Stomach (tissue), 9 donors: ENCODE measurements around the gene FCN1. TPM values are rescaled to one million over a fixed set of nuclear protein-coding genes. Genes with fewer than 3 reads are reported as not detected.

ENCODE experiments used
- DNase-seq, 2 donors: peaks; one replicate each; pipeline versions ENCODE4 v3.0.0 to v3.0.0-alpha.2; 2013 to 2019
- H3K27ac ChIP-seq, 5 donors: fragments of 200-600 bp in 4 of 5; sonication (generic) in 4 of 5; one replicate each; pipeline ENCODE4 v1.5.1; 2013 to 2019; ENCODE audit warnings: mild to moderate bottlenecking in 1 of 5, moderate library complexity in 1 of 5
- H3K27me3 ChIP-seq, 3 donors: fragments of 200-600 bp; sonication (generic); one replicate each; pipeline ENCODE4 v1.5.1; 2017 to 2019; ENCODE audit warnings: mixed run types in 1 of 3
- H3K36me3 ChIP-seq, 4 donors: fragments of 200-600 bp; sonication (generic); 1 replicate in 3 of 4; 2 replicates in 1 of 4; pipeline ENCODE4 v1.5.1; 2016 to 2019
- H3K4me1 ChIP-seq, 4 donors: fragments of 200-600 bp; sonication (generic); one replicate each; pipeline ENCODE4 v1.5.1; 2016 to 2019
- H3K4me3 ChIP-seq, 4 donors: fragments of 200-600 bp; sonication (generic) in 3 of 4; one replicate each; pipeline ENCODE4 v1.5.1; 2016 to 2019; ENCODE audit warnings: mild to moderate bottlenecking in 1 of 4
- H3K9me3 ChIP-seq, 4 donors: fragments of 200-600 bp; sonication (generic); one replicate each; pipeline ENCODE4 v1.5.1; 2016 to 2019
- CTCF ChIP-seq, 7 experiments: fragments of 450-650 bp in 4 of 7; fragments of 200-600 bp in 3 of 7; sonication (generic) in 3 of 7; IDR thresholded peaks; one replicate each; pipeline ENCODE4 v1.5.1; 2016 to 2019; ENCODE audit warnings: antibody characterized with exemption in 7 of 7, control low read depth in 2 of 7, mild to moderate bottlenecking in 1 of 7
- EP300 ChIP-seq: sonication (generic); formaldehyde crosslinking; IDR thresholded peaks from one replicate; pipeline ENCODE4 v1.6.1; 2017; ENCODE audit warnings: antibody characterized with exemption
- POLR2A ChIP-seq, 4 donors: fragments of 450-650 bp; IDR thresholded peaks; one replicate each; pipeline ENCODE4 v1.6.1; 2016; ENCODE audit warnings: antibody characterized with exemption in 4 of 4, control low read depth in 2 of 4, mild to moderate bottlenecking in 1 of 4, moderate library complexity in 1 of 4
- POLR2AphosphoS5 ChIP-seq, 3 donors: sonication (generic); formaldehyde crosslinking; IDR thresholded peaks; one replicate each; pipeline ENCODE4 v1.6.1; 2016; ENCODE audit warnings: antibody characterized with exemption in 3 of 3
- WGBS, 5 donors: extraction: QIAGEN DNeasy Blood & Tissue Kit in 3 of 5; methylation state at CpG; one replicate each; pipeline versions ENCODE4 v1.1.5 to v1.1.7; 2013 to 2018; 5-methylcytosine and 5-hydroxymethylcytosine counted together
- intact Hi-C: fragments of 100-400 bp; cut with DNase I; formaldehyde crosslinking; loops from one replicate; pipeline ENCODE4 v1.15.1; 2023; ENCODE audit warnings: low total_unique reads
- polyA plus RNA-seq, 3 donors: library from polyadenylated mRNA; stranded (reverse); fragments of 200-250 nt; gene quantifications; one replicate each; pipeline ENCODE4 v1.2.3, GENCODE V29; 2013
- total RNA-seq, 5 donors: library from RNA; depleted of rRNA; stranded (reverse); fragments of >200 nt; gene quantifications; one replicate each; pipeline versions ENCODE4 v1.1.0 to v1.2.3, GENCODE V29; 2014 to 2016
- donor health status: healthy with polysubstance abuse.
- donor health status: Bipolar disorder and iron deficiency.
- donor health status: healthy.

Gene FCN1
- total and polyA plus RNA-seq, 8 donors = 0.38 to 2.8 (median 1.7) TPM; not detected in 4

- 75 to 84% (median 78%) methylated on average over 13 of the region's 13 CpGs for WGBS, 5 donors
- TF ChIP-seq POLR2AphosphoS5 (IDR thresholded peaks at IDR 0.05) (no peak), CTCF (IDR thresholded peaks at IDR 0.05) (no peak), EP300 (no peak), POLR2A (IDR thresholded peaks at IDR 0.05) (no peak)
- H3K27ac ChIP-seq = no peak overlapping the region
- DNase-seq = peak in 1 of 2 donors; percentile 16
- intact Hi-C loops = no loop called here
- no peaks in the 10 kb centered on the region for H3K9me3 ChIP-seq
- no peak overlapping the region for H3K4me3 ChIP-seq
- no peaks in the 10 kb centered on the region for H3K4me1 ChIP-seq
- peaks cover 0 to 43% (median 0%) of the 10 kb centered on the region in 3 donors for H3K27me3 ChIP-seq
- no peaks in the 10 kb centered on the region for H3K36me3 ChIP-seq
These were observed 9.0 kb downstream of the FCN1 start for GRCh38 chr9:134908524-134909309.

GRCh38 chr9:134902936-134903335 lies 14.8 kb downstream of the FCN1 start:
- no peak for TF ChIP-seq POLR2AphosphoS5 (IDR thresholded peaks at IDR 0.05)
- TF ChIP-seq CTCF (IDR thresholded peaks at IDR 0.05) = no peak
- TF ChIP-seq POLR2A (IDR thresholded peaks at IDR 0.05) = no peak
- TF ChIP-seq EP300 = no peak
- no peak overlapping the region for H3K4me3 ChIP-seq
- H3K9me3 ChIP-seq = peaks cover 0 to 10% (median 4%) of the 10 kb centered on the region in 4 donors
- no peak overlapping the region for H3K27ac ChIP-seq
- H3K36me3 ChIP-seq = no peaks in the 10 kb centered on the region
- intact Hi-C loops = no loop called here
- H3K27me3 ChIP-seq = no peaks in the 10 kb centered on the region
- 49 to 63% (median 54%) methylated on average over 3 of the region's 3 CpGs for WGBS, 5 donors
- DNase-seq = no peak
- H3K4me1 ChIP-seq = no peaks in the 10 kb centered on the region

- 78 to 100% (median 91%) methylated on average over 1 of the region's 1 CpG for WGBS, 5 donors
- Histone ChIP-seq H3K27me3 (peaks cover 0 to 9% (median 0%) of the 10 kb centered on the region in 3 donors), H3K27ac (no peak overlapping the region), H3K9me3 (peaks cover 0 to 10% (median 4%) of the 10 kb centered on the region in 4 donors), H3K36me3 (no peaks in the 10 kb centered on the region), H3K4me3 (no peak overlapping the region), H3K4me1 (peaks cover 0 to 7% (median 0%) of the 10 kb centered on the region in 4 donors)
- intact Hi-C loops = no loop called here
- no peak for TF ChIP-seq CTCF (IDR thresholded peaks at IDR 0.05)
- DNase-seq = no peak
These were observed 17.9 kb downstream of the FCN1 start for GRCh38 chr9:134899818-134900217.

DNA sequence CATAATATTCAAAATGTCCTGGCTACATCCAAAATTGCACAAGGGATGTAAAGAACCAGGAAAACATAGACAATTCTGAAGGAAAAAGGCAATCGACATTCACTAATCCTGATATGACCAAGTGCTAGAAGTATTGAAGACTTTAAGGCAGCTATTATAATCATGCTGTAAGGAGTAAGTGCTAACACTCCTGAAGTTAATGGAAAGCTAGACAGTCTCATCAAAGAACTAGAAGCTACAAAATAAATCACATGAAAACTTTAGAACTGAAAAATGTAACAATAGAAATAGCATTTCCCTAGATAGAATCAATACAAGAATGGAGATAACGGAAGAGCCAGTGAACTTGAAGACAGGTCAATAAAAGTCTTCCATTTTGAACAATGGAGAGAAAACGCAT lies 18.5 kb downstream of the FCN1 start:
- intact Hi-C loops = no loop called here
- DNase-seq = no peak
- 71 to 89% (median 79%) methylated on average over 3 of the region's 3 CpGs for WGBS, 5 donors
- no peak for TF ChIP-seq POLR2AphosphoS5 (IDR thresholded peaks at IDR 0.05)
- TF ChIP-seq POLR2A (IDR thresholded peaks at IDR 0.05) = no peak
- TF ChIP-seq EP300 = no peak
- TF ChIP-seq CTCF (IDR thresholded peaks at IDR 0.05) = no peak
- no peaks in the 10 kb centered on the region for H3K36me3 ChIP-seq
- H3K27me3 ChIP-seq = peaks cover 0 to 9% (median 0%) of the 10 kb centered on the region in 3 donors
- no peak overlapping the region for H3K27ac ChIP-seq
- H3K4me3 ChIP-seq = no peak overlapping the region
- H3K9me3 ChIP-seq = peaks cover 0 to 10% (median 4%) of the 10 kb centered on the region in 4 donors
- peaks cover 0 to 7% (median 0%) of the 10 kb centered on the region in 4 donors for H3K4me1 ChIP-seq
